GDM1 (cell line): Measurements from ENCODE around the gene MTTP.
A peak's percentile ranks its signal among the peaks of the same experiment; 100 is the strongest.
"Not testable (repeated sequence)": the region's sequence is repeated elsewhere in the genome, so short reads cannot be mapped to it uniquely, and the experiment has no call there.

ENCODE experiments used
- DNase-seq: peaks from one replicate; lab custom pipeline; 2025; lab: John Stamatoyannopoulos, UW

MTTP gene

GRCh38 chr4:99574530-99575324 lies at the start of gene MTTP:
Gene MTTP, plus strand, starts transcription at chr4:99574824. Its CDS starts 86 bp downstream, at chr4:99574910.
- DNase-seq, result no peak

GRCh38 chr4:99529228-99529627 lies 45.4 kb upstream of the MTTP start:
- no peak for DNase-seq

- DNase-seq, result no peak
These were observed 44.7 kb upstream of the MTTP start for GRCh38 chr4:99529956-99530355.

- DNase-seq, result not testable (repeated sequence)
These were observed 39.9 kb upstream of the MTTP start for GRCh38 chr4:99534699-99535098.

- no peak for DNase-seq
These were observed 38.4 kb upstream of the MTTP start for GRCh38 chr4:99536271-99536670.

GRCh38 chr4:99536848-99537247 lies 37.8 kb upstream of the MTTP start:
- DNase-seq, result no peak

- DNase-seq, result no peak
These were observed 37.0 kb upstream of the MTTP start for GRCh38 chr4:99537674-99538073.

- no peak for DNase-seq
These were observed 34.2 kb upstream of the MTTP start for GRCh38 chr4:99540277-99540939.

- no peak for DNase-seq
These were observed 21.8 kb upstream of the MTTP start for GRCh38 chr4:99552872-99553271.

GRCh38 chr4:99563310-99564186 lies 11.1 kb upstream of the MTTP start, which contains the start of gene TRMT10A:
Gene TRMT10A, minus strand, starts transcription at chr4:99564039. Its CDS starts 4,701 bp downstream, at chr4:99559338.
- DNase-seq, result peak; percentile 95

GRCh38 chr4:99564921-99565320 lies 9.7 kb upstream of the MTTP start:
- DNase-seq, result no peak

- DNase-seq, result no peak
These were observed 2.7 kb upstream of the MTTP start for GRCh38 chr4:99571883-99572282.

GRCh38 chr4:99572527-99573240 lies 1.9 kb upstream of the MTTP start:
- DNase-seq, result no peak

GRCh38 chr4:99573735-99574368 lies 772 bp upstream of the MTTP start:
- DNase-seq, result no peak

GRCh38 chr4:99578714-99579113 lies 4.1 kb downstream of the MTTP start:
- DNase-seq, result no peak

GRCh38 chr4:99585516-99585915 lies 10.9 kb downstream of the MTTP start:
- no peak for DNase-seq

- no peak for DNase-seq
These were observed 11.7 kb downstream of the MTTP start for GRCh38 chr4:99586322-99586721.

GRCh38 chr4:99586797-99587196 lies 12.2 kb downstream of the MTTP start:
- no peak for DNase-seq

GRCh38 chr4:99587309-99587708 lies 12.7 kb downstream of the MTTP start:
- DNase-seq, result no peak

- DNase-seq, result no peak
These were observed 13.2 kb downstream of the MTTP start for GRCh38 chr4:99587803-99588202.

GRCh38 chr4:99591757-99592156 lies 17.1 kb downstream of the MTTP start:
- DNase-seq, result no peak
